ENCODE data around the gene CFAP69.
"Not testable (repeated sequence)": the region's sequence is repeated elsewhere in the genome, so short reads cannot be mapped to it uniquely, and the experiment has no call there.

Gene CFAP69

GRCh38 chr7:90231304-90231703, 13.7 kb upstream of the CFAP69 start:
- no peak for DNase-seq (ENCODE audit: low read depth in 2 of 2)

GRCh38 chr7:90232430-90232829, 12.5 kb upstream of the CFAP69 start:
- no peak for DNase-seq (ENCODE audit: low read depth in 2 of 2)

- DNase-seq (ENCODE audit: low read depth in 2 of 2), result no peak
Observed at GRCh38 chr7:90233569-90233968, 11.4 kb upstream of the CFAP69 start.

- DNase-seq (ENCODE audit: low read depth in 2 of 2), result no peak
Observed at GRCh38 chr7:90236721-90237289, 8.2 kb upstream of the CFAP69 start.

- DNase-seq (ENCODE audit: low read depth in 2 of 2), result no peak
Observed at GRCh38 chr7:90238022-90238421, 7.0 kb upstream of the CFAP69 start.

- DNase-seq (ENCODE audit: low read depth in 2 of 2), result no peak
Observed at GRCh38 chr7:90238583-90238982, 6.4 kb upstream of the CFAP69 start.

- no peak for DNase-seq (ENCODE audit: low read depth in 2 of 2)
Observed at GRCh38 chr7:90239050-90239449, 5.9 kb upstream of the CFAP69 start.

- DNase-seq (ENCODE audit: low read depth in 2 of 2), result no peak
Observed at GRCh38 chr7:90239625-90240228, 5.2 kb upstream of the CFAP69 start.

- DNase-seq (ENCODE audit: low read depth in 2 of 2), result no peak
Observed at GRCh38 chr7:90242369-90243168, 2.4 kb upstream of the CFAP69 start.

- DNase-seq (ENCODE audit: low read depth in 2 of 2), result no peak
Observed at GRCh38 chr7:90243556-90243955, 1.4 kb upstream of the CFAP69 start.

GRCh38 chr7:90244565-90244908, 437 bp upstream of the CFAP69 start:
- no peak for DNase-seq (ENCODE audit: low read depth in 2 of 2)

GRCh38 chr7:90246171-90246570, 1.2 kb downstream of the CFAP69 start:
- no peak for DNase-seq (ENCODE audit: low read depth in 2 of 2)

GRCh38 chr7:90248706-90249105, 3.7 kb downstream of the CFAP69 start:
- no peak for DNase-seq (ENCODE audit: low read depth in 2 of 2)

- DNase-seq (ENCODE audit: low read depth in 2 of 2), result no peak
Observed at GRCh38 chr7:90250601-90251303, 5.8 kb downstream of the CFAP69 start.

- no peak for DNase-seq (ENCODE audit: low read depth in 2 of 2)
Observed at GRCh38 chr7:90251304-90251635, 6.3 kb downstream of the CFAP69 start.

GRCh38 chr7:90256011-90256410, 11.0 kb downstream of the CFAP69 start:
- DNase-seq (ENCODE audit: low read depth in 2 of 2), result not testable (repeated sequence)

- DNase-seq (ENCODE audit: low read depth in 2 of 2), result no peak
Observed at GRCh38 chr7:90256778-90257177, 11.8 kb downstream of the CFAP69 start.

- DNase-seq (ENCODE audit: low read depth in 2 of 2), result no peak
Observed at GRCh38 chr7:90261441-90261840, 16.5 kb downstream of the CFAP69 start.

- no peak for DNase-seq (ENCODE audit: low read depth in 2 of 2)
Observed at GRCh38 chr7:90262438-90262837, 17.5 kb downstream of the CFAP69 start.

- DNase-seq (ENCODE audit: low read depth in 2 of 2), result no peak
Observed at GRCh38 chr7:90266808-90267207, 21.8 kb downstream of the CFAP69 start.

GRCh38 chr7:90267263-90267858, 22.4 kb downstream of the CFAP69 start:
- no peak for DNase-seq (ENCODE audit: low read depth in 2 of 2)

- DNase-seq (ENCODE audit: low read depth in 2 of 2), result no peak
Observed at GRCh38 chr7:90269163-90269562, 24.2 kb downstream of the CFAP69 start.
